ENCODE measurements around the gene SBF2.

SBF2 gene

GRCh38 chr11:9815486-9816136, 478.4 kb downstream of the SBF2 start:
- DNase-seq (ENCODE audit: low read depth in 2 of 2) = no peak

DNA sequence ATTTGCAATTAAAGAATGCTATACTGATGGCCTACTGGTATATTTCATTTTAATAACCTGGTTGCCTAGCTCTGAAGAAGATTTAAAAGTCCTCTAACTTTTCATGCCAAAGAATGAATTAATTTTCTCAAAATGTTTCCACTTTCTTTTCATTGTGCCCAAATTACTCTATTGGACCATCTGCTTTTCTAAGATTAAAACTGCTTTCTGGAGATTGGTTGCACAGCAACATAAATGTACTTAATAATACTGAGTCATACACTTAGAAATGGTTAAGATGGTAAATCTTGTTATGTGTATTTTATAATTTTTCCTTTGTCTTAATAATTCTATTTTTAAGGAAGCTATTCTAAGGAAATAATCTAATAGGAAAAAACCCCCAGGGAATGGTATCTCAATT, 479.9 kb downstream of the SBF2 start:
- DNase-seq (ENCODE audit: low read depth in 2 of 2) = no peak

- DNase-seq (ENCODE audit: low read depth in 2 of 2) = no peak
These were observed 485.1 kb downstream of the SBF2 start for GRCh38 chr11:9808943-9809342.

GRCh38 chr11:9806946-9807687, 486.9 kb downstream of the SBF2 start:
- no peak for DNase-seq (ENCODE audit: low read depth in 2 of 2)

GRCh38 chr11:9804419-9804902, 489.6 kb downstream of the SBF2 start:
- DNase-seq (ENCODE audit: low read depth in 2 of 2) = no peak

GRCh38 chr11:9803685-9804418, 490.2 kb downstream of the SBF2 start:
- no peak for DNase-seq (ENCODE audit: low read depth in 2 of 2)

- DNase-seq (ENCODE audit: low read depth in 2 of 2) = no peak
These were observed 491.6 kb downstream of the SBF2 start for GRCh38 chr11:9802291-9802861.

- DNase-seq (ENCODE audit: low read depth in 2 of 2) = no peak
These were observed 494.1 kb downstream of the SBF2 start for GRCh38 chr11:9799886-9800285.

DNA sequence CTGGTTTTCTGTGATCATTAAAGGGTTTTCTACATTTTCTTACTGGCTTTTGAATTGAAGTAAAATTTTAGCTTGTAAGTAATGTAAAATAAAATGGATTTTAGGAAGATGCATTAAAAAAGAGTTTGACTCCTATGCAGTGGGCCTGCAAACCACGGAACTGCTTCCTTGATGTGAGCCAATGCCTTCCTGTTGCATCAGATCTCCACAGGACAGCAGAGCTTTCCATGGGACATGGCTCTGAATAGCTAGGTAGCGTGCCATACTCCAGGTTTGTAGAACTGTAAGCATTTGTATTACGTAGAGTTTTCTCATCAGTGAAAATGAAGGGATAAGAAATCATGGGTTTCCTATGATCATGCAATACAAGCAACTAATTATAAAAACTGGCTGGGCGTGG, 496.7 kb downstream of the SBF2 start:
- DNase-seq (ENCODE audit: low read depth in 2 of 2) = no peak

- DNase-seq (ENCODE audit: low read depth in 2 of 2) = no peak
These were observed 497.2 kb downstream of the SBF2 start for GRCh38 chr11:9796854-9797253.

DNA sequence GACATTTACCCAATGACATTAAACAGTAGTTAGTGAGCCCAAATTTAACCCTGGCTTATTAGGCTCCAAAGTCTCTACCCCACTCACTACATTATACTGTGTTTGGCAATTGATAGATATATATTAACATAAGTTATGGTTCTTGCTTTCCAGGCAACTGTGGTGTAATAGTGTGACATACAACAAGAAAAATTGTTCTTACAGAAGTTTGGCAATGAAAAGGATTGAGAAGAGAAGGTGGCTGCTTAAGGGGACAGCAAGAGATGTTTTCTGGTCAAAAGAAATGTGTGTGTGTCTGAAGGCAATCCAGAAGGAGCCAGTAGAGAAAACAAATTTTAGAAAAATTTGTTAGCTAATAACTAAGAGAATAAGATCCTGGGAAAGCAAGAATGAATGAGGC, 497.8 kb downstream of the SBF2 start:
- DNase-seq (ENCODE audit: low read depth in 2 of 2) = no peak

DNA sequence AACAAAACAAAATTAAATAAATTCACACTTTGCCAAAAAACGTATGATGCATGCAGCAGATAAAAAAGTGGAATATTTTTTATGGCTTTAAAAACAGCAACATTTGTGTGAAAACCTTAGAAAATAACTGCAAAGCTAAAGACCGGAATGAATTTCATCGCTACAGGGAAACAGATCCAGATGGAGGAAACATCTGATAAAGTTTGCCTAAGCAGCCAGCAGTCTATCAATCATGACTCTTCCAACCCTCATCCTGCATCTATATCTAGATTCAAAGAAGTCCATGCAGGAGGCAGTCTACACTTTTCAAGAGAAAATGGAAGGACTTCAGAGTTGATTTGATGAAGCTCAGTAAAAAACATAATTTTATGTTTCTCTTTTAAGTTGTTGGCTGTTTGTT, 503.3 kb downstream of the SBF2 start:
- no peak for DNase-seq (ENCODE audit: low read depth in 2 of 2)

DNA sequence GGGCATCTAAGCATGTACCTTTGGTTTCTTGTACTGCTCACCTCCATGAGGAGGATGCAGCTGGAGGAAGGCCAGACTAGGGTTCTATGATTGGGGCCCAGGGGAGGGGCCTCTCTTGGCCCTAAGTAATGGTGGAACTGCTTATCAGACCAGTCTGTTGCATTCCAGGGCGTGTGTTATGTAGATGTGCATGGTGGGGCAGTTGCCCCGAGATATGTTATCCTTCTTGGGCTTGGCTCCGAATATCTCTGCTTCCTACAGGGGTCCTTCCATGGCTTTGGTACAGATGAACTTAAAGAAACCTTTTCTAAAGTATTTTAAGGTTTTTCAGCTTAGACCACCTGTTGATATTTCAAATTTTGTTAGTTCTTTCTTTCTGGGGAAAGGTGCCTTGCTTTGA, 504.1 kb downstream of the SBF2 start:
- DNase-seq (ENCODE audit: low read depth in 2 of 2) = no peak

DNA sequence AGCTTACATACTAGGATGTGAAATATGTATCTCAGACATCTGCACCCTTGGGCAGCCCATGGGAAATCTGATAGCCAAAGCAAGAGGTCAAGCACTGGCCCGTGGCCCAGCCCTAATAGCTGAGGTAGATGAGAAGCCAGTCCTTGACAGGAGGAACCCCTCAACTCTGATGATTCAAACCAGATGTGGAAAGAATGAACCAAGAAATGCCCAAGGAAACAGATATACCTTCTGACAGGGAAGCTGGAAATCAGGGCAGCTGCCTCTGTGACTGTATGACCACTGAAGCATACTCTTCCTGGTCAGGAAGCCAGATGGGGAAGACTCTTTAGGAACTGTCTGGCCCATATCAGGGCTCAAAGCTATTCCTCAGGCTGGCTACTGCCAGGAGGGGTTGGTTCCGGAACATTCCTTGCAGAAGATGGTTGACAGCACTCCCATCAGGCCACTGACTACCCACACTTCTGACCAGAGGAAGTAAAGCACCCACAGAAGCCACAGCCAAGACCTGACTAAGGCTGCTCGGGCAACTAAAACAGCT, 506.0 kb downstream of the SBF2 start:
- DNase-seq (ENCODE audit: low read depth in 2 of 2) = no peak

GRCh38 chr11:9787260-9787659, 506.8 kb downstream of the SBF2 start:
- DNase-seq (ENCODE audit: low read depth in 2 of 2) = no peak

DNA sequence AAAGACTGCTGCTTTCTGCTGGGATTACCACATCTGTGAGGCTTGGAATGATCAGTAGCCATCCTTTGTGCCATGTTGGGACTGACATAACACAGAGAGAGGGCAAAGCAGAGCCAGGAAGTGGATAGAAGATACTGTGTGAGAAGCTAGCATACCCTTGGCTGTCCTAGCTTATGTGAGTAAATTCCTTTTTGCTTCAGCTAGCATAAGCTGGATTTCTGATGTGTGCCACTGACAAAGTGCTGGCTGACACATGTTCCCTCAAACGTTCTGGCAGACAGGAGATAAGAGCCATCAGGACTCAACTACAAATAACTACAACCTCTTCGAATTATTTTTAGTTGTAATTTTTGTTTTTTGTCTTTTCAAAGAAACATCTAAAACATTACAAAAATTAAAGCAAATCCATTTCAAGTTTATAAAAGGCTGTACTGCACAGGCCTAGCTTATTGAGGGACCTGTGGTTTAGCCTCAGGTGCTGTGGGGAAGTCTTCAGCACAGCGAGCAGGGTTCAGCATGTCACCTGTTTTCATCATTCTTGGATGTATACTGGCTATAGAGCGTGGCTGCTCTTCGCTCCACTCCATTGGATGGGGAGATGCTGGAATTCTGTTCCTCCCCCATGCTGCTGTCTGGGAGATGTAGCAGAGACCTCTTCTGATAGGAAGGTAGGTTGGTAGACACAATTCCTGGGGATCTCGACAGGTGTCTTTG, 509.3 kb downstream of the SBF2 start:
- no peak for DNase-seq (ENCODE audit: low read depth in 2 of 2)

DNA sequence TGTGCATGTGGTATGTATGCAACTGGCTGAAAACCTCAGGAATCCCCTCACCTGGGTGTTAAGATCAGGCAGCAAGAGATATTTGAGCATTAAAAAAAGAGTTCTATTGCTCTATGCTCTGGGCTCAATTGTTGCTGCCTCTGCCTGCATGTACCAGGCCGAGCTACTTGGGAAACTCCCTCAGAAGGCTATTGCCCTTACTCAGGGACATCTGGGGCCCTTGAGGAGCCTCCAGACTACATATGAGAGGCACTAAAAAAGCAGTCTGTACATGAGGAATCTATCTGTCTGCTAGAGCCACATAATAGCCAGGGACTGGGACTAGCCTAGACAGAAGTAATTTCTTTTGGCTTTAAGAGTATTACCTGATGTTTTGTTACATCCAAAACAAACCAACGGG, 510.0 kb downstream of the SBF2 start:
- no peak for DNase-seq (ENCODE audit: low read depth in 2 of 2)

GRCh38 chr11:9780929-9781328, 513.1 kb downstream of the SBF2 start:
- DNase-seq (ENCODE audit: low read depth in 2 of 2) = no peak

DNA sequence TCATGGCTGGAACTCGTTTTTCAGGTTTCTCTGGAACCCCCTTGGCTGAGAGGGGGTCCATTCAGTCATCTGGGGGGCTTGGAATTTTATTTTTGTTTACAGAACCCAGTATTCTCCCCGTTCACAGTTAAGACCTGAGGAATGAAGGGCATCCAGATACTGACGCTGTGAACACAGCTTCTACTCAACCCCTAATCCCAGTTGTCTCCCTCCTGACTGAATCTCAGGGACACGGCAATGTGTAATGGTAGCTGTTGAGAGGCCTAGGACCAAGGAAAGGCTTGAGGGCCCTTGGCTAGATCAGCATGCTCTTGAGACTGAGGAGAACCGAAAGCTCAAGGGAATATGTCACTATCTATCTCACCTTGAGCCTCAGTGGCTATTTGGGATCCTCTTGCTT, 516.5 kb downstream of the SBF2 start:
- no peak for DNase-seq (ENCODE audit: low read depth in 2 of 2)

GRCh38 chr11:9777066-9777465, 517.0 kb downstream of the SBF2 start:
- DNase-seq (ENCODE audit: low read depth in 2 of 2) = no peak

DNA sequence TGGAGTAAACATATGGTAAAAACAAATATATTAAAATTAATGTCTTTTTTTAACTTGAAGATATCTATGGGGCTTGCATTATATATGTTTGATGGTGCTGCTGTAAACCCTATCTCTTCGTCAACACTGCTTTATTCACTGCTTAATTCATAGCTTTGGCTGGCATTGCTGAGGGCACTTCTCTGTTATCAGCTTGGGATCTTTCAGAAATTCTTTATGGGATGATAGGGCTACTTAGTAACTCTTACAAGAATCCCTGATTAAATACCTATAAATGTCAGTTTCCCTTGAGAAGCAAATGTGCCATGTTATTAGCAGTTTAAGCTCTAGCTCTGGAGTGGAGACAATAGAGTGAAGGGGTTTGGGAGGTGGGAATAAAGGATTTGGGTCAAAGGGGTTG, 517.8 kb downstream of the SBF2 start:
- no peak for DNase-seq (ENCODE audit: low read depth in 2 of 2)

- DNase-seq (ENCODE audit: low read depth in 2 of 2) = no peak
These were observed 518.6 kb downstream of the SBF2 start for GRCh38 chr11:9775398-9775779.
